HCT116 (cell line): ENCODE results near the gene SH3TC2.

ENCODE experiments used
- EGR1 ChIP-seq: IDR thresholded peaks from 2 replicates; pipeline ENCODE4 v1.6.1; 2012; ENCODE audit warnings: low read depth
- EZH2 ChIP-seq: fragments of 200-600 bp; sonication (generic); IDR thresholded peaks from 2 replicates; pipeline ENCODE4 v1.6.1; 2017; ENCODE audit warnings: antibody characterized with exemption, mixed run types
- JUND ChIP-seq: IDR thresholded peaks from 2 replicates; pipeline ENCODE4 v1.6.1; 2012
- POLR2A ChIP-seq: IDR thresholded peaks from 2 replicates; pipeline ENCODE4 v1.7.0; 2011; ENCODE audit warnings: borderline replicate concordance; ENCODE audit not compliant: insufficient read depth, insufficient read length; ENCODE audit errors: extremely low read depth
- POLR2AphosphoS5 ChIP-seq: IDR thresholded peaks from 2 replicates; pipeline ENCODE4 v1.6.1; 2011; ENCODE audit warnings: mild to moderate bottlenecking, low read depth, low read length, moderate library complexity
- SP1 ChIP-seq: IDR thresholded peaks from 2 replicates; pipeline ENCODE4 v1.6.1; 2012; ENCODE audit warnings: low read depth
- SRF ChIP-seq: IDR thresholded peaks from 2 replicates; pipeline ENCODE4 v1.6.1; 2012; ENCODE audit warnings: low read depth
- TCF7L2 ChIP-seq: IDR thresholded peaks from 2 replicates; pipeline ENCODE4 v1.7.0; 2011; ENCODE audit warnings: borderline replicate concordance, inconsistent platforms; ENCODE audit not compliant: insufficient read depth, insufficient read length; ENCODE audit errors: extremely low read depth
- YY1 ChIP-seq: IDR thresholded peaks from 2 replicates; pipeline ENCODE4 v1.6.1; 2011; ENCODE audit warnings: low read length, low read depth, moderate library complexity, mild to moderate bottlenecking; ENCODE audit not compliant: insufficient replicate concordance; ENCODE audit errors: extremely low read depth
- ZFX ChIP-seq: fragments of 450-650 bp; IDR thresholded peaks from 2 replicates; pipeline ENCODE4 v1.6.1; 2017
- TF ChIP-seq, protein P1 (sequence below), 3 experiments: fragments of 200-600 bp in 1 of 3; sonication (generic) in 1 of 3; IDR thresholded peaks in 2 of 3; conservative IDR thresholded peaks in 1 of 3; 2 replicates each; pipeline ENCODE4 v1.5.1; 2012 to 2017; ENCODE audit warnings: low read depth in 2 of 3, low read length in 2 of 3, antibody characterized with exemption in 1 of 3, borderline replicate concordance in 1 of 3, control low read depth in 1 of 3, mild to moderate bottlenecking in 1 of 3, mixed read lengths in 1 of 3, mixed run types in 1 of 3, moderate library complexity in 1 of 3; ENCODE audit not compliant: insufficient read depth in 1 of 3
- TF ChIP-seq, protein P2 (sequence below): IDR thresholded peaks from 2 replicates; pipeline ENCODE4 v1.6.1; 2012; ENCODE audit warnings: low read depth
- TF ChIP-seq, protein P3 (sequence below): IDR thresholded peaks from 2 replicates; pipeline ENCODE4 v1.6.1; 2012
- TF ChIP-seq, protein P4 (sequence below): IDR thresholded peaks from 2 replicates; pipeline ENCODE4 v1.6.1; 2012

DNA sequence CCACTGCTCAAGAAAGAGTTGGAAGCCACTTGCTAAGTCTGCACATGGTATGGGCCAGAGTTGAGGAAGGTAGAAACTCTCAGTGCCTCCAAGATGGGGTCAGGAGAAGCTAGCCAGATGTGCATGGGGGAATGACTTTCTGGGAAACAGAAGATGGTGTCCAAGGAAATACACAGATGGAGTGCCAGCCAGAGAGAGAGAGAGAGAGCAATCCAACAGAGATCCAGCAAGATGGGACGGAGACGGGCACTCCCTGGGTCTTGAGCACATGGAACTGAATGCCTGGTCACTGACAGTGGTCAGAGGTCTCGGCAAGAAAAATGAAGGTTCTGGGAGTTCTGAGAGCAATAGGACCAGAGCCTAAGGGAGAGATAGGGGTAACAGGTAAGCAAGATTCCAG lies 82.1 kb downstream of the SH3TC2 start:
- TF ChIP-seq, protein P1, sequence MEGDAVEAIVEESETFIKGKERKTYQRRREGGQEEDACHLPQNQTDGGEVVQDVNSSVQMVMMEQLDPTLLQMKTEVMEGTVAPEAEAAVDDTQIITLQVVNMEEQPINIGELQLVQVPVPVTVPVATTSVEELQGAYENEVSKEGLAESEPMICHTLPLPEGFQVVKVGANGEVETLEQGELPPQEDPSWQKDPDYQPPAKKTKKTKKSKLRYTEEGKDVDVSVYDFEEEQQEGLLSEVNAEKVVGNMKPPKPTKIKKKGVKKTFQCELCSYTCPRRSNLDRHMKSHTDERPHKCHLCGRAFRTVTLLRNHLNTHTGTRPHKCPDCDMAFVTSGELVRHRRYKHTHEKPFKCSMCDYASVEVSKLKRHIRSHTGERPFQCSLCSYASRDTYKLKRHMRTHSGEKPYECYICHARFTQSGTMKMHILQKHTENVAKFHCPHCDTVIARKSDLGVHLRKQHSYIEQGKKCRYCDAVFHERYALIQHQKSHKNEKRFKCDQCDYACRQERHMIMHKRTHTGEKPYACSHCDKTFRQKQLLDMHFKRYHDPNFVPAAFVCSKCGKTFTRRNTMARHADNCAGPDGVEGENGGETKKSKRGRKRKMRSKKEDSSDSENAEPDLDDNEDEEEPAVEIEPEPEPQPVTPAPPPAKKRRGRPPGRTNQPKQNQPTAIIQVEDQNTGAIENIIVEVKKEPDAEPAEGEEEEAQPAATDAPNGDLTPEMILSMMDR (IDR thresholded peaks at IDR 0.05 in 2 of 3, conservative IDR thresholded peaks at IDR 0.05 in 1 of 3; ENCODE audit: borderline replicate concordance in 1 of 3, insufficient read depth in 1 of 3, low read depth in 2 of 3, low read length in 2 of 3), result no peak
- TF ChIP-seq SP1, result no peak
- TF ChIP-seq JUND, result no peak
- no peak for TF ChIP-seq POLR2A
- TF ChIP-seq, protein P2, sequence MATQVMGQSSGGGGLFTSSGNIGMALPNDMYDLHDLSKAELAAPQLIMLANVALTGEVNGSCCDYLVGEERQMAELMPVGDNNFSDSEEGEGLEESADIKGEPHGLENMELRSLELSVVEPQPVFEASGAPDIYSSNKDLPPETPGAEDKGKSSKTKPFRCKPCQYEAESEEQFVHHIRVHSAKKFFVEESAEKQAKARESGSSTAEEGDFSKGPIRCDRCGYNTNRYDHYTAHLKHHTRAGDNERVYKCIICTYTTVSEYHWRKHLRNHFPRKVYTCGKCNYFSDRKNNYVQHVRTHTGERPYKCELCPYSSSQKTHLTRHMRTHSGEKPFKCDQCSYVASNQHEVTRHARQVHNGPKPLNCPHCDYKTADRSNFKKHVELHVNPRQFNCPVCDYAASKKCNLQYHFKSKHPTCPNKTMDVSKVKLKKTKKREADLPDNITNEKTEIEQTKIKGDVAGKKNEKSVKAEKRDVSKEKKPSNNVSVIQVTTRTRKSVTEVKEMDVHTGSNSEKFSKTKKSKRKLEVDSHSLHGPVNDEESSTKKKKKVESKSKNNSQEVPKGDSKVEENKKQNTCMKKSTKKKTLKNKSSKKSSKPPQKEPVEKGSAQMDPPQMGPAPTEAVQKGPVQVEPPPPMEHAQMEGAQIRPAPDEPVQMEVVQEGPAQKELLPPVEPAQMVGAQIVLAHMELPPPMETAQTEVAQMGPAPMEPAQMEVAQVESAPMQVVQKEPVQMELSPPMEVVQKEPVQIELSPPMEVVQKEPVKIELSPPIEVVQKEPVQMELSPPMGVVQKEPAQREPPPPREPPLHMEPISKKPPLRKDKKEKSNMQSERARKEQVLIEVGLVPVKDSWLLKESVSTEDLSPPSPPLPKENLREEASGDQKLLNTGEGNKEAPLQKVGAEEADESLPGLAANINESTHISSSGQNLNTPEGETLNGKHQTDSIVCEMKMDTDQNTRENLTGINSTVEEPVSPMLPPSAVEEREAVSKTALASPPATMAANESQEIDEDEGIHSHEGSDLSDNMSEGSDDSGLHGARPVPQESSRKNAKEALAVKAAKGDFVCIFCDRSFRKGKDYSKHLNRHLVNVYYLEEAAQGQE, result no peak
- TF ChIP-seq POLR2AphosphoS5, result no peak
- TF ChIP-seq, protein P3, sequence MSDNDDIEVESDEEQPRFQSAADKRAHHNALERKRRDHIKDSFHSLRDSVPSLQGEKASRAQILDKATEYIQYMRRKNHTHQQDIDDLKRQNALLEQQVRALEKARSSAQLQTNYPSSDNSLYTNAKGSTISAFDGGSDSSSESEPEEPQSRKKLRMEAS, result no peak
- TF ChIP-seq ZFX, result no peak
- no peak for TF ChIP-seq EGR1
- TF ChIP-seq SRF, result no peak
- TF ChIP-seq EZH2, result no peak
- TF ChIP-seq, protein P4, sequence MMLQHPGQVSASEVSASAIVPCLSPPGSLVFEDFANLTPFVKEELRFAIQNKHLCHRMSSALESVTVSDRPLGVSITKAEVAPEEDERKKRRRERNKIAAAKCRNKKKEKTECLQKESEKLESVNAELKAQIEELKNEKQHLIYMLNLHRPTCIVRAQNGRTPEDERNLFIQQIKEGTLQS, result no peak
- no peak for TF ChIP-seq YY1
- TF ChIP-seq TCF7L2, result no peak
